Colonic mucosa (tissue), 4 donors: ENCODE measurements around the gene NAALADL1. TPM values are rescaled to one million over a fixed set of nuclear protein-coding genes. Genes with fewer than 3 reads are reported as not detected.
A peak's percentile ranks its signal among the peaks of the same experiment; 100 is the strongest.

Experiments
- DNase-seq: peaks from one replicate; pipeline ENCODE4 v3.0.0-alpha.2; 2020
- H3K27ac ChIP-seq: fragments of 200-600 bp; one replicate; pipeline ENCODE4 v1.8.0; 2021
- H3K27me3 ChIP-seq: fragments of 200-600 bp; one replicate; pipeline ENCODE4 v1.8.0; 2021
- H3K36me3 ChIP-seq: fragments of 200-600 bp; one replicate; pipeline ENCODE4 v1.8.0; 2021
- H3K4me1 ChIP-seq: fragments of 200-600 bp; one replicate; pipeline ENCODE4 v1.8.0; 2021; ENCODE audit warnings: mild to moderate bottlenecking
- H3K4me3 ChIP-seq: fragments of 200-600 bp; one replicate; pipeline ENCODE4 v1.8.0; 2021
- H3K9ac ChIP-seq, 2 donors: one replicate each; pipeline ENCODE4 v1.7.0; 2013; ENCODE audit warnings: control low read depth in 2 of 2, low read depth in 2 of 2, low read length in 2 of 2
- H3K9me3 ChIP-seq: fragments of 200-600 bp; one replicate; pipeline ENCODE4 v1.8.0; 2021
- intact Hi-C: fragments of 100-400 bp; cut with DNase I; formaldehyde crosslinking; loops from one replicate; pipeline ENCODE4 v1.14.1; 2022
- total RNA-seq, 2 donors: library from RNA; stranded (reverse); fragmentation: NEBNext Ultra II Directional in 1 of 2; extraction: Animal tissue kit (Norgen Biotek cat#: 25700) in 1 of 2; gene quantifications; one replicate each; pipeline ENCODE4 v1.2.1, GENCODE V29; 2021
- TF ChIP-seq, protein P1 (sequence below): fragments of 200-600 bp; IDR thresholded peaks from one replicate; pipeline ENCODE4 v1.8.0; 2022; ENCODE audit warnings: antibody characterized with exemption, mild to moderate bottlenecking
- donor health status: healthy.
- donor health status: DM: no; HTN: no; CAD: no.
- donor health status: DM: no; HTN: no; CAD: no.

Gene NAALADL1
- total RNA-seq, 2 donors from 2014 or later, result 10.5 to 30.8 TPM

- no peak for DNase-seq
- TF ChIP-seq, protein P1, sequence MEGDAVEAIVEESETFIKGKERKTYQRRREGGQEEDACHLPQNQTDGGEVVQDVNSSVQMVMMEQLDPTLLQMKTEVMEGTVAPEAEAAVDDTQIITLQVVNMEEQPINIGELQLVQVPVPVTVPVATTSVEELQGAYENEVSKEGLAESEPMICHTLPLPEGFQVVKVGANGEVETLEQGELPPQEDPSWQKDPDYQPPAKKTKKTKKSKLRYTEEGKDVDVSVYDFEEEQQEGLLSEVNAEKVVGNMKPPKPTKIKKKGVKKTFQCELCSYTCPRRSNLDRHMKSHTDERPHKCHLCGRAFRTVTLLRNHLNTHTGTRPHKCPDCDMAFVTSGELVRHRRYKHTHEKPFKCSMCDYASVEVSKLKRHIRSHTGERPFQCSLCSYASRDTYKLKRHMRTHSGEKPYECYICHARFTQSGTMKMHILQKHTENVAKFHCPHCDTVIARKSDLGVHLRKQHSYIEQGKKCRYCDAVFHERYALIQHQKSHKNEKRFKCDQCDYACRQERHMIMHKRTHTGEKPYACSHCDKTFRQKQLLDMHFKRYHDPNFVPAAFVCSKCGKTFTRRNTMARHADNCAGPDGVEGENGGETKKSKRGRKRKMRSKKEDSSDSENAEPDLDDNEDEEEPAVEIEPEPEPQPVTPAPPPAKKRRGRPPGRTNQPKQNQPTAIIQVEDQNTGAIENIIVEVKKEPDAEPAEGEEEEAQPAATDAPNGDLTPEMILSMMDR, result no peak
- intact Hi-C loops, result no loop called here
- Histone ChIP-seq H3K9me3 (no peaks in the 10 kb centered on the region), H3K4me1 (no peaks in the 10 kb centered on the region), H3K27ac (no peak overlapping the region), H3K4me3 (no peak overlapping the region), H3K9ac (no peak overlapping the region), H3K27me3 (no peaks in the 10 kb centered on the region), H3K36me3 (no peaks in the 10 kb centered on the region)
Measured at GRCh38 chr11:65063532-65063931, 5.2 kb upstream of the NAALADL1 start.

- Histone ChIP-seq H3K4me1 (no peaks in the 10 kb centered on the region), H3K9ac (no peak overlapping the region), H3K36me3 (no peaks in the 10 kb centered on the region), H3K27me3 (no peaks in the 10 kb centered on the region), H3K4me3 (no peak overlapping the region), H3K9me3 (no peaks in the 10 kb centered on the region), H3K27ac (no peak overlapping the region)
- intact Hi-C loops, result no loop called here
- TF ChIP-seq, protein P1, result no peak
- DNase-seq, result no peak
Measured at GRCh38 chr11:65060913-65061408, 2.6 kb upstream of the NAALADL1 start.

DNA sequence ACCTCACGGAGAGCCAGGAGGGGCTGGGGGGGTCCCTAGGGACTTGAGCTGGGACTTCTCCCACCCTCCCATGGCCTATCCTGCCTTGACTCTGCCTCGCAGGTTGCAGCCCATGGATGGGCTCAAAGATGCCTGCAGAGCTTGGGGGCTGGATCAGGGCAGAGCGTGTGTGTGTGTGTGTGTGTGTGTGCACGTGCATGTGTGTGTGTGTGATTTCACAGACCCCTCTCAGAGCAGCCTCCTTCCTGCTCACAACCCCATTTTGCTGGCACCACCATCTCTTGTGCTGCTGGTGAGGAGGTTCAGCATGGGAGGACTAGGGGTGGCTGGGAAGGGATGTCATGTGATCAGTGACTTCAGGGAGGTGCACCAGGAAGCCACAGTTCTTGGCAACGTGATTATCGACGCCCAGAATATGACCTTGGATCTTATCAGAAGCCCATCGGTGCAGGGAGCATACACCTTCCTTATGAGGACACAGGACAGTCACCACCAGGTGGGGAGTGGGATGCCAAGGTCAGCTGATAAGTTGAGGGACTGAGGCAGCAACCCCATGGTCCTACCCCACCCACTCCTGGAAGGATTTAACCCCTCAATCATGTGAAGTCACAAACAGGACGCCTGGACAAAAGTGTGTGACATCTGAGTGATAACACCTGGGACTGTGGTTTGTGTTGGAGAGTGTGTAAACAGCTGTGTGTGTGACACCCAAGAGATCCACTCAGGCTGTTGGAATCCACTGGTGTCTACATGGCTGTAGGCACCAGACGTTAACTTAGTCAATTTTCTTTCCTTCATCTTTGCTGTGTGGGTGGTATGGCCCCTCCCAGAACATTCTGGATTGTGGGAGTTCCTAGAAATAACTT, 1.8 kb upstream of the NAALADL1 start:
- no peaks in the 10 kb centered on the region for H3K27me3 ChIP-seq
- no peak overlapping the region for H3K27ac ChIP-seq
- intact Hi-C loops, result no loop called here
- TF ChIP-seq, protein P1, result no peak
- H3K4me3 ChIP-seq, result no peak overlapping the region
- H3K9me3 ChIP-seq, result no peaks in the 10 kb centered on the region
- H3K9ac ChIP-seq, result no peak overlapping the region
- no peaks in the 10 kb centered on the region for H3K36me3 ChIP-seq
- peak; percentile 45 for DNase-seq
- H3K4me1 ChIP-seq, result no peaks in the 10 kb centered on the region

- Histone ChIP-seq H3K9ac (no peak overlapping the region), H3K4me1 (no peaks in the 10 kb centered on the region), H3K36me3 (no peaks in the 10 kb centered on the region), H3K4me3 (no peak overlapping the region), H3K9me3 (no peaks in the 10 kb centered on the region), H3K27ac (no peak overlapping the region), H3K27me3 (no peaks in the 10 kb centered on the region)
- intact Hi-C loops, result no loop called here
- no peak for DNase-seq
- TF ChIP-seq, protein P1, result no peak
Measured at GRCh38 chr11:65059523-65059922, 1.2 kb upstream of the NAALADL1 start.

DNA sequence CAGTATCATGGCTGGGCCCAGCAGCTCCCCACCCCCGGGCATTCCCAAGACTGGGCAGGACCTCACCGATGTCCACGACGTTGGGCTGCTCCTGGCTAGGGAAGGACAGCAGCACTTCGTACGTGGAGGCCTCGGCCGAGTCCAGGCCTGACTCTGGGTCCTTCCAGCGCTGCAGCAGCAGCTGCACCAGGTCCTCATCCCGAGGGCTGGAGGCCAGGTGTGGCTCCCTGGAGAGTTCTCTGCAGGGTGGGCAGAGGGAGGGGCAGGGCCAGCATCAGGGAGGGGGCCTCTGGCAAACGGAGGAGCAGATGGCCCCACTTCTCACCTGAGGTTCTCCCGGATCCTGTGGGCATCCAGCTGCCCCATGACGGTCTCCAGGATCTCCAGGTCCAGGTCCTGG, 341 bp downstream of the NAALADL1 start:
- H3K27ac ChIP-seq, result no peak overlapping the region
- no peak overlapping the region for H3K9ac ChIP-seq
- H3K9me3 ChIP-seq, result no peaks in the 10 kb centered on the region
- no peak overlapping the region for H3K4me3 ChIP-seq
- no peaks in the 10 kb centered on the region for H3K4me1 ChIP-seq
- DNase-seq, result no peak
- H3K36me3 ChIP-seq, result no peaks in the 10 kb centered on the region
- no peaks in the 10 kb centered on the region for H3K27me3 ChIP-seq
- intact Hi-C loops, result no loop called here
- TF ChIP-seq, protein P1, result no peak
